Glomerular endothelial cell (primary cell): ENCODE data around the gene SLC17A1. TPM values are rescaled to one million over a fixed set of nuclear protein-coding genes. Genes with fewer than 3 reads are reported as not detected.
"Not testable (repeated sequence)": the region's sequence is repeated elsewhere in the genome, so short reads cannot be mapped to it uniquely, and the experiment has no call there.

ENCODE experiments used
- DNase-seq: peaks from one replicate; pipeline ENCODE4 v3.0.0-alpha.2; 2011; ENCODE audit warnings: low read depth, low spot score; ENCODE audit errors: extremely low read depth
- total RNA-seq: library from RNA; depleted of rRNA; stranded (reverse); fragments of >200 nt; gene quantifications from 2 replicates; pipeline ENCODE4 v1.2.3, GENCODE V29; 2015

SLC17A1 gene
- total RNA-seq, 1 donor from 2014 or later: not detected

- DNase-seq: no peak
Measured at GRCh38 chr6:25764611-25765010, 67.2 kb downstream of the SLC17A1 start.

GRCh38 chr6:25757936-25758642 is 73.8 kb downstream of the SLC17A1 start:
- no peak for DNase-seq

DNA sequence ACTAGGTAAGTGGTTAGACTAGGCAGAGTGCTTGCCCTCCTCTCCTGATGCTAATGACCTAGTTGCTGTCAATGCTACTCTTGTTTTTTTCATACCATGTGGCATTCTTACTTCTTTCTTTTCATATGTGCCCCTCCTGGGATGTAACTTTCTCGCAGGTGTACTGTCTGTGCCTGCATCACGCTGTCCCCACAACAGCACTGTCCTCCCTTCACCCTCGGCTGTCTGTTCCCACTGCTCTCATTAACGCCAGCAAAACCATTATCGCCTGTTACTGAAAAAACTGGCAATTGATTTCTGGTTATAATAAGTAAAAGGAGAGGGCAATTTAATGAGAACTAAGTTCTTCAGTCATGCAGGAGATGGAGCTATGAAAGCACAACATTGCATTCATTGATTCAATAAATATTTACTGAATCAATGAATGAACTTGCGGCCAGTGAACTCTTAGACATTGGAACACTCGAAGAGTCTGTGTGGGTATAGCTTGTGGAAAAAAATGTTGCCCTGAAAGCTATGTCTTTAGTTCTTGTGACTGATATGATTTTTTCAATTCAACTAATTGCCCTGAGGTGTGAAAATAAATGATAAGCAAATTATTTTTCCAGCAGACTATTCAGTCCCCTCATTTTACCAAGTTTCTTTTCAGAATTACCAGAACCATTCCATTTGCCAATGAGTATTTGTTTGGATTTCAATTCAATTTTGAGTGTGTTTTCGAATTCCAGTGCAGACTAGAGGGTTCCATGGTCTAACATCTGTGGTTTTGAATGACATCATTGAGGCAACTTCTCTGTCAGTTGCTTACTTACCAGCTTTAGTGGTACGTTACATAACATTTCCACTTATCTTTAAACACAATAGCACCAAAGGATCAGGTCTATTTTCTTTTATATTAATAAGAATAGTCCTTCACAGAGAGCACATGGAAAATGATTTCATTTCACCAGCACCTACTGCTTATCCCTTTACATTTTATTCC is 75.2 kb downstream of the SLC17A1 start:
- DNase-seq: no peak

DNA sequence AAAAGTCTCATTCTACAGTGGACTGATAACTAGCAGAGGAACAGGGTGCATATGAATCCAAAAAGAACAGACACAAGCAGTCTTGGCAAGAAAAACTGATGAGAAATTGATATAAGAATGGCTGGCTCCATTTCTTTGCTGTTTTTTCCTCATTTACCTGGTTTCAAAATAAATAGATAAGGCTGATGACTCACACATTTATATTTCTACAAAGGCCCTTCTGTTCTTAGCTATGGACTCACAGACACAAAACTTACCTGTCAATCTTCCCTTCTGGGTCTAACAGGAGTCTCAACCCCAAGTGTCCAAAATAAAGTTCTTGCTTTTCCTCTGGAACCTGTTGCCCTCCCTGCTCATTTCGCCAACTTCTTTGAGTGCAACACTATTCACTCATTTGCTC is 76.4 kb downstream of the SLC17A1 start:
- DNase-seq: no peak

- no peak for DNase-seq
Measured at GRCh38 chr6:25754535-25754934, 77.3 kb downstream of the SLC17A1 start, which contains the start of gene SLC17A4. Gene SLC17A4, plus strand, starts transcription at chr6:25754742. Its CDS starts 7,221 bp downstream, at chr6:25761963.

DNA sequence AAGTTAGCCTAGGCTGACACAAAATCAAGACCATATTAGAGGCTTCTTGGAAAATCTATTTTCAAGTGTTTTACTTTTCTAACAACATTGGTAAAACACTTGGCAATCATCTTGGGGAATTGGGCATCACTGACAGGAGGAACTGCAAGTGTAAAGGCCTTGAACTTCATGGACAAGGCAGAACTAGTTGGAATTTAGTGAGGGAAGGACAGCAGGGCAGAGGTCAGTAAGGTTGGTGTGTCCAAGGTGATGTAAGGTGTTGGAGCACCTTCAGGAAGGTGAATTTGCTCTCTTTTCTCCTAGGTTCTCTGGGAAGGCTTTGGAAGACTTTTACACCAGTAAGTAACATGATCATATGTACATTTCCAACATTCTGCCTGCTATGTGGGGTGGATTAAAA is 78.8 kb downstream of the SLC17A1 start:
- no peak for DNase-seq

DNA sequence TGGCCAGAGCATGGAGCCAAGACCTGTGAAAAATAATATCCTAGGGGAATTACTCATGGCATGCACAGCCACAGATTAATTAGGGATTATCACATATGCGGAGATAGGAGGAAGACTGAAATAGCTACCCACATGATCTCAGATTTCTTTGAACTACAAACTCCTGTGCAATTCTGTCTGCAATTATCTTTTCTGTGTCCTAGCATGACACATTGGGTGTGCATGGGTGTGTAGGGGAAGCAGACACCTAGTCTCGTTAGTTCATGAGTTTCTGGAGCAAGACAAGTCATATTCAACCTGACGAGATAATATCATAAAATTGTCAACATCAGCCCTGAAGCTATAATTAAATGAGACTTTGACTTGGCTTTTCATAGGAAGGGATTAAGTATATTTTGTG is 80.9 kb downstream of the SLC17A1 start:
- DNase-seq: no peak

- DNase-seq: no peak
Measured at GRCh38 chr6:25749837-25750236, 82.0 kb downstream of the SLC17A1 start.

DNA sequence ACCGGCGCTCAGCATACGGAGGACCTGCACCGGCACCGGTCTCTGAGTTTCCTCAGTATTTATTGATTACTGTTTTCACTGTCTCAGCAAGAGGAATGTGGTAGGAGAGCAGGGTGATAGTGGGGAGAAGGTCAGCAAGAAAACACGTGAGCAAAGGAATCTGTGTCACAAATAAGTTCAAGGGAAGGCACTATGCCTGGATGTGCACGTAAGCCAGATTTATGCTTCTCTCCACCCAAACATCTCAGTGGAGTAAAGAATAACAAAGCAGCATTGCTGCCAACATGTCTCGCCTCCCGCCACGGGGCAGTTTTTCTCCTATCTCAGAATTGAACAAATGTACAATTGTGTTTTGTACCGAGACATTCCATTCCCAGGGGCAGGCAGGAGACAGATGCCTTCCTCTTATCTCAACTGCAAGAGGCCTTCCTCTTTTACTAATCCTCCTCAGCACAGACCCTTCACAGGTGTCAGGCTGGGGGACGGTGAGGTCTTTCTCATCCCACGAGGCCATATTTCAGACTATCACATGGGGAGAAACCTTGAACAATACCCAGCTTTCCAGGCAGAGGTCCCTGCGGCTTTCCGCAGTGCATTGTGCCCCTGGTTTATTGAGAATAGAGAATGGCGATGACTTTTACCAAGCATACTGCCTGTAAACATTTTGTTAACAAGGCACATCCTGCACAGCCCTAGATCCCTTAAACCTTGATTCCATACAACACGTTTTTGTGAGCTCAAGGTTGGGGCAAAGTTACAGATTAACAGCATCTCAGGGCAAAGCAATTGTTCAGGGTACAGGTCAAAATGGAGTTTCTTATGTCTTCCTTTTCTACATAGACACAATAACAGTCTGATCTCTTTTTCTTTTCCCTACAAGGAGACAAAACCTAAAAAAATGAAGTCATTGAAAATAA is 83.0 kb downstream of the SLC17A1 start:
- DNase-seq: not testable (repeated sequence)

GRCh38 chr6:25748049-25748448 is 83.8 kb downstream of the SLC17A1 start:
- no peak for DNase-seq

DNA sequence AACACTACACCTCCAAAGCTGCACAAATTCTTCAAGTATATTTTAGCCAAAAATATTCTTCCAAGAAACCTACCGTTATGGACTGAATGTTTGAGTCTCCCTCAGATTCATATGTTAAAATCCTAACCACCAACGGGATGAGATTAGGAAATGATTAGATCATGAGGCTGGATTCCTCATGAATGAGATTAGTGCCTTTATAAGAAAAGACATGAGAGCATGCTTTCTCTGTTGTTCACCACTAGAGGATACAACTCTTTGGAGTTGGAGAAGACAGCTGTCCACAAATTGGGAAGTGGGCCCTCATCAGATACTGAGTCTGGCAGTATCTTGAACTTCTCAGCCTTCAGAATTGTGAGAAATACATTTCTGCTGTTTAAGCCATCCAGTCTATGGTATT is 84.4 kb downstream of the SLC17A1 start:
- DNase-seq: no peak

DNA sequence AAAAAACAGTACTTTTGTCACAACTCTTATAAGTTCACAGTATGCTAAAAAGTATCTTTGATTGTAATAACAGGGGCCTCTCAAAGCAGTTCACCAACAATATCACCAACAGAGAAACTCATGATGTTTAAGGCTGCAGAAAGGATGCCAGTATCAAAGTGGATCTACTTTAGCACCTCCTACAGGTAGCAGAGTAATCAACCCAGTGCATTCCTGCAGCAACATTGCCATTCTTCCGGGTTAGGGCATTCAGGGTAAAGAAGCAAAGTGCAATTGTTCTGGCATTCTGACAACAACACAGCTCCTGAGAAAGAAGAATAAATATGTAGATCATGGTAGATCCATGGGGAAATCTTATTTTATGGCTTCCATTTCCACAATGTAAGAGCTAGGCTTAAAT is 84.9 kb downstream of the SLC17A1 start:
- DNase-seq: no peak

DNA sequence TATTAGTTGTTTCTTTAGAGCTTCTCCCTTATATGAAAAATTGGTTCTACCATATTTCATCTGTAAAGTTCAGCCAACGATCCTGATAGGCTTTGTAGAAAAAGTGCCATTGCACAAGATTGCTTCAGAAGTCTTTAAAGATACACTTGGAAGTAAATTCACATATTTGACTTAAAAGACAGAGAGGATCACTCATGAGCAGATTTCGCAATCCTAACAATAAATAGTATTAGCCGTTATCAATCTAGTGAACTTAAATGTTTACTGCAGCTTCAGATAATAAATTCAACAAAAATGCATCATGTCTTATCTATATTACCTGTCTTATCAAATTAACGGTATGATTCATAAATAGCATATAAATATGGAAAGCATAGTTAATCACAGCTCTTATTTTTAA is 86.0 kb downstream of the SLC17A1 start:
- DNase-seq: no peak

GRCh38 chr6:25743868-25744267 is 88.0 kb downstream of the SLC17A1 start:
- DNase-seq: no peak

DNA sequence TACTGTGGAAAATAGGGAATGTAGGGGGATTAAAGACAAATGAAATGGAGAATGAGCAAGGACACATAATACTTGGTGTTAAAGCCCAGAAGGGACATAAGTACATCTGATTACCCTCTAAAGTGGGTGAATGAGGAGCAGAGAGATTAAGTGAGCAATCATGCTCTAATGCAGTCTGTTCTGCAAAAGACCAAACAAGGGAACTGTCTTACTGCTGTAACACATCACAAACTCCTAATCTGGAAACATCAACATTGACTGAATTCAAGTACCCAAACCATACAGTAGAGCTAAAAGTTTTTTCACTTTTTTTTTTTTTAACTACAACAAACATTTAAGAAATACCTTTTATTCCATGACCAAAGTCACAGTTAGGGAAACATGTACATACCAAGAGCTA is 96.6 kb downstream of the SLC17A1 start:
- no peak for DNase-seq

Other genes with a start within 250 kb of the SLC17A1 start
- not detected in 2 replicates for gene SCGN, start 179.8 kb downstream of the SLC17A1 start, total RNA-seq
- gene SLC17A4, start 77.3 kb downstream of the SLC17A1 start, total RNA-seq: not detected in 2 replicates
- not detected in 2 replicates for gene SLC17A3, start 42.2 kb upstream of the SLC17A1 start, total RNA-seq
- not detected in 2 replicates for gene SLC17A2, start 98.6 kb upstream of the SLC17A1 start, total RNA-seq
- gene TRIM38, start 130.8 kb upstream of the SLC17A1 start, total RNA-seq: 10.1 and 12.3 TPM in 2 replicates